IMR-90 (cell line): ENCODE results near the gene MIEF1.

Experiments
- CEBPB ChIP-seq: IDR thresholded peaks from 2 replicates; pipeline ENCODE4 v1.6.1; 2012; ENCODE audit warnings: low read depth, low read length, improper control_type of control experiment
- CHD1 ChIP-seq: IDR thresholded peaks from 2 replicates; pipeline ENCODE4 v1.6.1; 2012; ENCODE audit warnings: low read depth, low read length, improper control_type of control experiment
- CTCF ChIP-seq: conservative IDR thresholded peaks from 2 replicates; pipeline ENCODE4 v1.5.1; 2012; ENCODE audit warnings: mild to moderate bottlenecking, low read depth, low read length, improper control_type of control experiment
- MAZ ChIP-seq: IDR thresholded peaks from 2 replicates; pipeline ENCODE4 v1.6.1; 2012; ENCODE audit warnings: low read depth, mild to moderate bottlenecking, low read length, improper control_type of control experiment, moderate library complexity, borderline replicate concordance
- MXI1 ChIP-seq: IDR thresholded peaks from 2 replicates; pipeline ENCODE4 v1.6.1; 2012; ENCODE audit warnings: low read depth, mild to moderate bottlenecking, low read length, moderate library complexity, borderline replicate concordance
- POLR2A ChIP-seq: IDR thresholded peaks from 2 replicates; pipeline ENCODE4 v1.6.1; 2012; ENCODE audit warnings: mild to moderate bottlenecking, low read depth, low read length
- RAD21 ChIP-seq: IDR thresholded peaks from 2 replicates; pipeline ENCODE4 v1.6.1; 2012; ENCODE audit warnings: low read length, improper control_type of control experiment
- RCOR1 ChIP-seq: IDR thresholded peaks from 2 replicates; pipeline ENCODE4 v1.6.1; 2012; ENCODE audit warnings: mild to moderate bottlenecking, low read length, improper control_type of control experiment; ENCODE audit not compliant: insufficient replicate concordance

DNA sequence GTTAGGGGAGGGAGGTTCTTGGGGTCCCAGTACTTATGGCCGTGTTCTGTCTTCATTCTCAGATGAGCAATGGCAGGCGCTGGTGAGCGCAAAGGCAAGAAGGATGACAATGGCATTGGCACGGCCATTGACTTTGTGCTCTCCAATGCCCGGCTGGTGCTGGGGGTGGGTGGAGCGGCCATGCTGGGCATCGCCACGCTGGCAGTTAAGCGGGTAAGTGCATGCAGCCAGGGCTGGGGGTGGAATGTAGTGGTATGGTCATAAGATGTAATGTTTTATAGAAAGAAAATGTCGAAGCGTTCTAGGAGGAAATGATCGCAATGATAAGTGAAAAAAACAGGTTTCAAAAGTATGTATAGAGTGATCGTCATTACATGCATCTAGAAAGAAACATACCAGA, 9.1 kb downstream of the MIEF1 start:
- TF ChIP-seq CTCF (no peak), MXI1 (no peak), MAZ (no peak), CHD1 (no peak), RCOR1 (no peak), CEBPB (no peak), RAD21 (no peak), POLR2A (no peak)
